Lung (tissue), 12 donors: ENCODE data around the gene KCNK2. TPM values are rescaled to one million over a fixed set of nuclear protein-coding genes. Genes with fewer than 3 reads are reported as not detected.

Source experiments
- ATAC-seq: fragments of 200-7000 bp; cut with Tn5 transposase; one replicate; pipeline ENCODE4 v1.9.1; 2020; ENCODE audit warnings: moderate number of reproducible peaks; ENCODE audit not compliant: insufficient read depth, low FRiP score
- DNase-seq, 3 donors: peaks; one replicate each; pipeline ENCODE4 v3.0.0-alpha.2; 2013 to 2017
- H3K27ac ChIP-seq, 2 donors: one replicate each; pipeline ENCODE4 v1.5.1; 2013; ENCODE audit warnings: mild to moderate bottlenecking in 2 of 2, moderate library complexity in 2 of 2, control low read depth in 1 of 2, inconsistent platforms in 1 of 2, low read depth in 1 of 2, low read length in 1 of 2
- H3K27me3 ChIP-seq, 3 donors: one replicate each; pipeline ENCODE4 v1.5.1; 2013; ENCODE audit warnings: low read length in 2 of 3; ENCODE audit not compliant: control insufficient read depth in 3 of 3, insufficient read depth in 3 of 3
- H3K36me3 ChIP-seq, 4 donors: one replicate each; pipeline ENCODE4 v1.5.1; 2013; ENCODE audit warnings: low read length in 4 of 4, mild to moderate bottlenecking in 1 of 4, moderate library complexity in 1 of 4; ENCODE audit not compliant: control insufficient read depth in 4 of 4, insufficient read depth in 4 of 4
- H3K4me1 ChIP-seq, 5 donors: one replicate each; pipeline ENCODE4 v1.5.1; 2013; ENCODE audit warnings: low read length in 5 of 5, mild to moderate bottlenecking in 2 of 5, moderate library complexity in 1 of 5; ENCODE audit not compliant: control insufficient read depth in 5 of 5, insufficient read depth in 5 of 5
- H3K4me3 ChIP-seq: one replicate; pipeline ENCODE4 v1.5.1; 2013; ENCODE audit warnings: mild to moderate bottlenecking, control low read depth, moderate library complexity
- H3K9ac ChIP-seq, 2 donors: one replicate each; pipeline ENCODE4 v1.5.1; 2013; ENCODE audit warnings: low read length in 2 of 2, control low read depth in 1 of 2; ENCODE audit not compliant: insufficient read depth in 1 of 2
- H3K9me3 ChIP-seq, 4 donors: one replicate each; pipeline ENCODE4 v1.5.1; 2013; ENCODE audit warnings: low read length in 3 of 4, mild to moderate bottlenecking in 1 of 4, moderate library complexity in 1 of 4; ENCODE audit not compliant: control insufficient read depth in 4 of 4, insufficient read depth in 3 of 4
- WGBS, 2 donors: extraction: QIAGEN DNeasy Blood & Tissue Kit; methylation state at CpG; one replicate each; pipeline ENCODE4 v1.1.7; 2013; 5-methylcytosine and 5-hydroxymethylcytosine counted together
- polyA plus RNA-seq, 2 donors: library from polyadenylated mRNA; stranded (reverse); fragments of 200-250 nt; gene quantifications; one replicate each; pipeline ENCODE4 v1.2.1, GENCODE V29; 2013
- total RNA-seq, 2 donors: library from RNA; depleted of rRNA in 1 of 2; stranded (reverse); fragments of >200 nt in 1 of 2; gene quantifications; one replicate each; pipeline ENCODE4 v1.2.1, GENCODE V29; 2014 to 2021
- TF ChIP-seq, protein P1 (sequence below): IDR thresholded peaks from 2 replicates; pipeline ENCODE4 v1.5.1; 2012; ENCODE audit warnings: mild to moderate bottlenecking; ENCODE audit errors: control extremely low read depth, extremely low read depth
- donor health status: control.
- donor health status: control.
- donor health status: Bipolar disorder and iron deficiency.
- donor health status: healthy.
- donor health status: DM: yes; HTN: yes; CAD: no.

KCNK2 gene
- total and polyA plus RNA-seq, 4 donors, result 0.05 to 0.71 (median 0.18) TPM

GRCh38 chr1:215083383-215083961, 935 bp downstream of the KCNK2 start:
- Histone ChIP-seq H3K27me3 (peaks cover 0 to 62% (median 51%) of the 10 kb centered on the region in 3 donors), H3K9me3 (peaks cover 0 to 3% (median 0%) of the 10 kb centered on the region in 4 donors), H3K27ac (no peak overlapping the region), H3K36me3 (no peaks in the 10 kb centered on the region), H3K4me3 (no peak overlapping the region), H3K9ac (no peak overlapping the region), H3K4me1 (peaks cover 0 to 9% (median 4%) of the 10 kb centered on the region in 5 donors)
- TF ChIP-seq, protein P1, sequence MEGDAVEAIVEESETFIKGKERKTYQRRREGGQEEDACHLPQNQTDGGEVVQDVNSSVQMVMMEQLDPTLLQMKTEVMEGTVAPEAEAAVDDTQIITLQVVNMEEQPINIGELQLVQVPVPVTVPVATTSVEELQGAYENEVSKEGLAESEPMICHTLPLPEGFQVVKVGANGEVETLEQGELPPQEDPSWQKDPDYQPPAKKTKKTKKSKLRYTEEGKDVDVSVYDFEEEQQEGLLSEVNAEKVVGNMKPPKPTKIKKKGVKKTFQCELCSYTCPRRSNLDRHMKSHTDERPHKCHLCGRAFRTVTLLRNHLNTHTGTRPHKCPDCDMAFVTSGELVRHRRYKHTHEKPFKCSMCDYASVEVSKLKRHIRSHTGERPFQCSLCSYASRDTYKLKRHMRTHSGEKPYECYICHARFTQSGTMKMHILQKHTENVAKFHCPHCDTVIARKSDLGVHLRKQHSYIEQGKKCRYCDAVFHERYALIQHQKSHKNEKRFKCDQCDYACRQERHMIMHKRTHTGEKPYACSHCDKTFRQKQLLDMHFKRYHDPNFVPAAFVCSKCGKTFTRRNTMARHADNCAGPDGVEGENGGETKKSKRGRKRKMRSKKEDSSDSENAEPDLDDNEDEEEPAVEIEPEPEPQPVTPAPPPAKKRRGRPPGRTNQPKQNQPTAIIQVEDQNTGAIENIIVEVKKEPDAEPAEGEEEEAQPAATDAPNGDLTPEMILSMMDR, result no peak
- WGBS, 2 donors, result 3% methylated on average over 25 of the region's 25 CpGs
- no peak for ATAC-seq
- peak; percentile 28 to 33 (median 32) for DNase-seq

- Histone ChIP-seq H3K4me1 (peaks cover 0 to 9% (median 4%) of the 10 kb centered on the region in 5 donors), H3K27ac (no peak overlapping the region), H3K36me3 (no peaks in the 10 kb centered on the region), H3K27me3 (peaks cover 0 to 58% (median 51%) of the 10 kb centered on the region in 3 donors), H3K4me3 (no peak overlapping the region), H3K9ac (no peak overlapping the region), H3K9me3 (peaks cover 0 to 3% (median 0%) of the 10 kb centered on the region in 4 donors)
- TF ChIP-seq, protein P1, result no peak
- ATAC-seq, result no peak
- DNase-seq, result no peak
These were observed 2.1 kb downstream of the KCNK2 start for GRCh38 chr1:215084621-215085020.

DNA sequence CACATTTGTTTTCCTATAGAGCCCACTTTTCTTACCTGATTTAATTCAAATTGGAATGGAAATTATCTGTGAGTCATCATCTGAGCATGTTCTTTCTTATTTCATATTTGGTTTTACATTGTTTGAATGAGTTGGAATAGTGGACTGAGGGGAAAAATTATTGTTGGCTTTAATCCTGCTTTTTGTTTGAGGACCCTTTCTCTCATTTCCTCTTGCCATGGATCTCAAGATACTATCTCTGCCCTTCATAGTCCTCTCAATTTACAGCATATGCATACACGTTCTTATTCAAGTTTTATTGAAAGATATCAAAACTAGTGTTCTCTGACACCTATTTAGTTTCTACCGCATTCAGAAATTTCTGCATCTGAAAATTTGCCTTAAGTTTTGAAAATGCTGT, 5.1 kb downstream of the KCNK2 start:
- TF ChIP-seq, protein P1, result no peak
- peaks cover 0 to 6% (median 0%) of the 10 kb centered on the region in 5 donors for H3K4me1 ChIP-seq
- H3K9ac ChIP-seq, result no peak overlapping the region
- WGBS, 2 donors, result 77 to 81% methylated on average over 2 of the region's 2 CpGs
- ATAC-seq (no peak), DNase-seq (no peak)
- H3K27me3 ChIP-seq, result peaks cover 0 to 33% (median 30%) of the 10 kb centered on the region in 3 donors
- H3K27ac ChIP-seq, result no peak overlapping the region
- peaks cover 0 to 1% (median 0%) of the 10 kb centered on the region in 4 donors for H3K9me3 ChIP-seq
- no peak overlapping the region for H3K4me3 ChIP-seq
- no peaks in the 10 kb centered on the region for H3K36me3 ChIP-seq

- ATAC-seq (no peak), DNase-seq (no peak)
- Histone ChIP-seq H3K36me3 (no peaks in the 10 kb centered on the region), H3K4me3 (no peak overlapping the region), H3K4me1 (no peaks in the 10 kb centered on the region), H3K27ac (no peak overlapping the region), H3K27me3 (no peaks in the 10 kb centered on the region), H3K9me3 (no peaks in the 10 kb centered on the region), H3K9ac (no peak overlapping the region)
- whole genome bisulfite sequencing, 2 donors, result 26 to 44% methylated on average over 1 of the region's 1 CpG
- TF ChIP-seq, protein P1, result no peak
These were observed 11.8 kb downstream of the KCNK2 start for GRCh38 chr1:215094381-215094780.
